NCI-H187 treated with DMSO at 0.1 percent for 48 hours (cell line): ENCODE results near the gene RNF213.
"Not testable (repeated sequence)": the region's sequence is repeated elsewhere in the genome, so short reads cannot be mapped to it uniquely, and the experiment has no call there.

Source experiments
- DNase-seq: peaks from one replicate; lab custom pipeline; 2025; lab: John Stamatoyannopoulos, UW

RNF213 gene

GRCh38 chr17:80252871-80253270 is 7.8 kb upstream of the RNF213 start:
- DNase-seq: no peak

DNA sequence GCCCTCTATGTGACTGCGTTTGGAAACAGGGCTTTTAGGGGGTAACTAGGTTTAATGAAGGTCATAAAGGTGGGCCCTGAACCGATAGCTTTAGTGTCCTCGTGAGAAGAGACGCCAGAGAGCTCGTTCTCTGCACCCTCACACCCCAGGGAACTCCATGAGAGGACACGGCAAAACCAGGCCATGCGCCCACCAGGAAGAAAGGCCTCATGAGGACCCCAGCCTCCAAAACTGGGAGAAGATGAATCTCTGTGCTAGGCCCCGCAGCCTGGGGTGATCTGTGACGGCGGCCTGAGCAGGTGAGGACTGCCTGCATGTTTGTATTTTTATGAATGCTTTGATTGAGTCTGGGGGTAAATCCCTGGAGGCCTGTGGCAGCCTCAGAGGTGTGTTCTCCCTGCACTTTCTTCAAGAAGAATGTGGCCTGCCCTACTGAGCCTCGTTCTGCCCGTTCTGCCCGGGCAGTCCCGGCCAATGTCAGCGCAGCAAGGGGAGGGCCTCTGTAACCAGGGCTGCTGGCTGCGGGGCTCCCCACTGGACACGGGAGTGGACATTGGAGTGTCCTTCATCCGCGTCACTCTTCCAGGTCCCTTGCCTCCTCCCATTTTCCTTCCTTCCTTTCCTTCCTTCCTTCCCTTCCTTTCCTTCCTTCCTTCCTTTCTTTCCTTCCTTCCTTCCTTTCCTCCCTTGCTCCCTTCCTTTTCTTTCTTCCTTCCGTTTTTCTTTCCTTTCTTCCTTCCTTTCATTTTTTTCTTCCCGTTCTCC is 6.8 kb upstream of the RNF213 start:
- DNase-seq: no peak

DNA sequence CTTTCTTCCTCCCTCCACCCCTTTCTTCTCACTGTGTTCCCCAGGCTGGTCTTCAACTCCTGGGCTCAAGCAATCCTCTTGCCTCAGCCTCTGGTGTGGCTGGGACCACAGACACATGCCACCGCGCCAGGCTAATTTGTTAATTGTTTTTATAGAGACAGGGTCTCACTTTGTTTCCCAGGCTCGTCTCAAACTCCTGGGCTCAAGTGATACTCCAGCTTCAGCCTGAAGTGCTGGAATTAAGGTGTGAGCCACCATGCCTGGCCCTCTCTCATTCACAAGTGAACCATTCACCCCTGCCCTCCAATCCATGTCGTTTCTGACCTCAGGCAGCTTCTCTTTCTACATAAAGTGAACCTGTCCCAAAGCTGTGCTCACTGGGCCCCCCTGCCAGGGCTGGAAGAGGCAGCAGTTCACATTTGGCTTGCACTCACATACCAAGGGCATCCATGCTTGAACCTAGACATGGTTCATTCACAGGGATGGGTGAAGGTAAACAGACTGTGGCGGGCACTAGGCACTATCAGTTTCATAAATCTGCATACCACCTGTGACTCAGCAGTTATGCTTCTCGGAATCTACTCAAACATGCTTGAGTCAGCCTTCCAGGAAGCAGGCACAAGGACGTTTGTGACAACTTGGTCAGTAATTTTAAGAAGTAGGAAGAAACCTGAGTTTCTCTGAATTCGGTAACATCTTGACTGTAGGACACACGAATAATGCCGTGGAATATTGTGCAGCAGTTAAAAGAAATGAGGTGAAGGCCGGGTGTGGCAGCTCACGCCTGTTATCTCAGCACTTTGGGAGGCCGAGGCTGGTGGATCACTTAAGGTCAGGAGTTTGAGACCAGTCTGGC is 6.0 kb upstream of the RNF213 start:
- DNase-seq: no peak

DNA sequence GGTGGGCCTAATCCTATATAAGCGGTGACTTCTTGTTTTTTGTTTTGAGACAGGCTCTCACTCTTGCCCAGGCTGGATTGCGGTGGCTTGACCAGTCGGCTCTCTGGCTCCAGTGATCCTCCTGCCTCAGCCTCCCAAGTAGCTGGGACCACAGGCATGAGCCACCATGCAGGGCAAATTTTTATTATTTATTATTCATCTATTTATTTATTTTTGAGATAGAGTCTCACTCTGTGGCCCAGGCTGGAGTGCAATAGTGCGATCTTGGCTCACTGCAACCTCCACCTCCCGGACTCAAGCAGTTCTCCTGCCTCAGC is 4.7 kb upstream of the RNF213 start:
- DNase-seq: no peak

DNA sequence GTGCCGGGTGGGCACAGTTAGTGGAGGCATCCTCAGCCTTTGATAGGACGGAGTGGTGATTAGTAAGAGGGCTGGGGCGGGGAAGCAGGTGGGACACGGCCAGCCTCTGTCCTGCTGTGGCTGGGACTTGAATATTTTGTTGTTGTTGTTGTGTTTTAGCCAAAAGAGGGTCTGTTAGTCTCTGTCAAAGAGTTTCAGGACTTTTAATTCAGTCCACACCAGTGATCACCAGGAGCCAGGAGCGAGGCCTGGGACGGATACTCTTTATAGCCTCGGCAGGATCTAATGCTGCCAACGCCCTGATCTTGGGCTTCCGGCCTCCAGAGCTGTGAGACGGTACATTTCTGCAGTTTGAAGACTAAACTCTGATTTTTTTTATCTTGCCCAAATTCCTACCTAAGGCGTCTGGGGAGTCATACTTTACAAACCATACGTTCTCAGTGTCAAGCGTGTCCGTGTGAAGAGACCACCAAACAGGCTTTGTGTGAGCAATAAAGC is 2.9 kb upstream of the RNF213 start:
- DNase-seq: no peak

- not testable (repeated sequence) for DNase-seq
Observed at GRCh38 chr17:80258296-80258695, 2.4 kb upstream of the RNF213 start.

- DNase-seq: no peak
Observed at GRCh38 chr17:80259457-80260068, 1.1 kb upstream of the RNF213 start.

GRCh38 chr17:80260069-80260535 is 550 bp upstream of the RNF213 start:
- no peak for DNase-seq

DNA sequence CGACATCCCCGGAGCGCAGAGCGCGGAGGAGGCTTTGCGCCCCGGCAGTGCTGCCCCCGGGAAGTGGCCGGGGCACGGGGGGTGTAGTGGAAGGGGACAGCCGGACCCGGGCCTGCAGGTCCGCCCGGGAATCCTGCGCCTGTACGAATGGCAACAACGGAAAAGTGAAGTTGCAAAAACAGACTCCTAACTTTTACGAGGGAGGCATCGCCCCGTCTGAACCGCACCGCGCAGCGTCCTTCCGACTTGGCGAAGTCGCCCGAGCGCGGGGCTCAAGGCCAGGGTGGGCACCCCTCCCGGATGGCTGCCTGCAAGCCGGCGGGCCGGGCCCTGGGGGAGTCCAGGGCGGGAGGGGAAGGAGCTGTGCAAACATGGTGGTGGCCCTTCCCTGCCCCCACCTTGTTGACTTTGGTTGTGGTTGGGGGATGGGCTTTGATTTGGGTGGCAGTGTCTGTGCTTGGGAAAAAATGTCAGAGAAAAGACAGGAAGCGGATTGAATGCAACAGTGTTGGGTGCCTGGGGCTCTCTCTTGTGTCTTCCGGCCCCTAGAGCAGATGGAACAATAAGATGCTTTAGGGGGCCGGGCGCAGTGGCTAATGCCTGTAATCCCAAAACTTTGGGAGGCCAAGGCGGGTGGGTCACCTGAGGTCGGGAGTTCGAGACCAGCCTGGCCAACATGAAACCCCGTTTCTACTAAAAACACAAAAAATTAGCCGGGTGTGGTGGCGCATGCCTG is 675 bp downstream of the RNF213 start:
- no peak for DNase-seq

DNA sequence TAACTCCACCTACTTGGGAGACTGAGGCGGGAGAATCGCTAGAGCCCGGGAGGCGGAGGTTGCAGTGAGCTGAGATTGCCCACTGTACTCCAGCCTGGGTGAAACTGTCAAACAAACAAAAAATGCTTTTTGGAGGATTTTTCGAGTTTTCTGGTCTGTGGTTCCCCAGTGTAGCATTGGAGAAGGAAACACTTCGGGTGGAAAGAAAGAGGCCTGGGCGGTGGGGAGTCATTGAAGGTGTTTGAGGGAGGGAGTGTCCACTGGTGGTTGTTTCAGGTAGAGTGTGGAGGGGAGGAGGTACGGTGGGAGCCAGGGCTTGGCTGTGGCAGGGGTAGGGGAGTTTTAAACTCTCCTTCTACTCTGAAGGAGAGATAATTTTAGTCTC is 1.2 kb downstream of the RNF213 start:
- DNase-seq: no peak

DNA sequence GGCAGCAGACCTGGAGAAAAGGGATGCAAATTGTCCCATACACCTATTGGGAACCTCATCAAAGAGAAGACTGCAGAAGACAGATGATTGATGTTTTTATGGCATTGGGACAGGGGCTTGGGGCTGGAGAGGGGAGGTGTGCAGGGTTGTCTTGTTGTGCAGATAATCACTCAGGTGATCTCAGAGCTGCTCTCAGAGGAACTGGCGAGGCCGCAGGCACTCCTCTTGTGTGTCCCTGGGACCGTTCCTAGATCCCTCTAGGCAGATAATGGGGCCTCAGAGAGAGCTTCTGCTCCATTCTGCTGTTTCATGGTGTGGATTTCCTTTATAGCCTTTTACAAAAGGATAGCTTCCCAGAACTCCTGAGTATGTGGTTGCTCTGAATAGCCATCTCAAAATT is 1.6 kb downstream of the RNF213 start:
- no peak for DNase-seq

DNA sequence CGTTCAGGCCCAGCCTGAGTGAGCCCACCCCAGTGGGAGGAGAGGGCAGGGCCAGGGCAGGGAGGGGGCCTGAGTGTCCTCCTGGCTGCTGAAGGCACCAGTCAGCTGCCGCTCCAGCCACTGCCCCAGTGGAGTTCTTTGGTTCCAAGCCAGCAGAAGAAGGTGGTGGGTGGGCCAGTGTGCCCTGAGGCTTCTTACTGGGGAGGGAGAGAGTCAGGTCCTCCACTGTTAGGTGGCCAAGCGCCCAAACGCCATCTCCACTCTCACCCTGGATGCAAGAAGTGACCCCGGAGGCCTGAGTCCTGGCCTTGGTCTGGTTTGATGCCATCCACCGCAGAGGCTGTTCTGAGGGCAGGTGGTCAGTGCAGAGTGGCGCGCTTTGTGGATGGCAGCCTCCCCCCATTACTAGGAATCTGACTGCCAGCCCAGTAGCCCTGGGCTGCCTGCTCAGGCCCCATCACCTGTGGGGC is 2.2 kb downstream of the RNF213 start:
- no peak for DNase-seq

DNA sequence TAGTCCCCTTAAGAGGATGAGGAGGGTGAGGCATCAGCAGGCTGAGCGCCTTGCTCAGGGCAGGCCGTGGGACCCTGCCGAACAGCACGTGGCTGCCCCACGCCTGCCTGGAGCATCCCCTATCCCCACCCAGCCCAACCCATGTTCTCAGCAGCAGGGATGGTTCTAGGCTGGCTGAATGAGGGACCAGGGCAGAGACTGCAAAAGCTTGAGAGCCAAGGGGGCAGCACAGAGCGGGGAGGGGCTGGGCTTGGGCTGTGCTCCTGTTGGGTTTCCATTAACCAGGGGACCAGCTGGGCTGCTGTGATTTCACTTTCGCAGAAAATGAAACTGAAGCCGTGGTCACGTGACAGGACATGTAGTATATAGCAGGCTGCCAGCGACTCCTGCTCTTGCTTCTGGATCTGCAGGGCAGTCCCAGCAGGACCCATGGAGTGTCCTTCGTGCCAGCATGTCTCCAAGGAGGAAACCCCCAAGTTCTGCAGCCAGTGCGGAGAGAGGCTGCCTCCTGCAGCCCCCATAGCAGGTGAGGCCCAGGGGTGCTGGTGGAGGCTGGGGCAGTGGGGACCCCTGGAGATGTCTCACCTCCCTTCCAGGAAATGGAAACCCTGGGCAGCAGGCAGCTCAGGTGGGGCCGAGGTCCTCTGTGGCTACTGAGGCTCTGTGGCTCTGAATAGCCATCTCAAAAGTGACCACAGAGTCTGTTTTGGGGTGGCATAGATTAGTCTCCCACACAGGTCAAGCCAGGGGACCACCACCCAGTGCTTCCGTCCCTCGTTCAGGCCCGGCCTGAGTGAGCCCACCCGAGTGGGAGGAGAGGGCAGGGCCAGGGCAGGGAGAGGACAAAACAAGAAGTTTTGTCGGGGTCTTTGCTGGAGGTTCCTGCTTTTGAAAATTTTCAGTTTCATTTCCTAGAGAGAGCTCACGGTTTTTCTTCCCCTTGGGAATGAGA is 2.9 kb downstream of the RNF213 start:
- peak; percentile 43 for DNase-seq

GRCh38 chr17:80264205-80265075 is 3.8 kb downstream of the RNF213 start:
- no peak for DNase-seq

DNA sequence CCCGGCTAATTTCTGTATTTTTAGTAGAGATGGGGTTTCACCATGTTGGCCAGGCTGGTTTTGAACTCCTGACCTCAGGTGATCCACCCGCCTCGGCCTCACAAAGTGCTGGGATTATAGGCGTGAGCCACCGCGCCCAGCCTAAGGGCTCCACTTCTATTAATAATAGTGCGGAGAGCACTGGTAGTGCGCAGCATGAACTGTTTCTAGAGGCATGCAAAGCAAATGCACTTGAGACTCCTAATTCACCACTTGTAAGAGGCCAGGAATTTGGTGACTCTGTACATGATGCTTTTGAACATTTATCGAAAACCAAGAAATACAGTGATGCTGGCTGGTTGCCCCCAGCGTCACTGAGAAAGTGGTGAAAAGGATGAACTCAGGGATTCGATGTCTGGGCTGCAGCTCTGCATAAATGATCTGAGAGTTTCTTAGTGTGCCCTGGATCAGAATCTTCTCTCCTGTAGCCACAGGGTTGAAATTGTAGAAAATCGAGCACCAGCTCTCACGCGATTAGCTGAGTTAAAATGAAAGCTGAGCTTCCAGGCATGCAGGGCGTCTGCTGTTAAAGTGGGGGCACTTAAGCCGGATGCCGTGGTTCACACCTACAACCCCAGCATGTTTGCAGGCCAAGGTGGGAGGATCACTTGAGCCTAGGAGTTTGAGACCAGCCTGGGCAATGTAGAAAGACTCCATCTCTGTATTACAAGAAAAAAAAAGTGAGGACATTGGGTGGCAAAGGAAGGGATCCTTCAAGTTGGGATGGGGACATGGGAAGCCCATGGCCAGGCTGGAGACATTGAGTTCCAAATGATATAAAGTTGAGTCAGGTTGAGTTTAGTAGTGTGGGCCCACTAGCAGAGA is 4.8 kb downstream of the RNF213 start:
- no peak for DNase-seq

DNA sequence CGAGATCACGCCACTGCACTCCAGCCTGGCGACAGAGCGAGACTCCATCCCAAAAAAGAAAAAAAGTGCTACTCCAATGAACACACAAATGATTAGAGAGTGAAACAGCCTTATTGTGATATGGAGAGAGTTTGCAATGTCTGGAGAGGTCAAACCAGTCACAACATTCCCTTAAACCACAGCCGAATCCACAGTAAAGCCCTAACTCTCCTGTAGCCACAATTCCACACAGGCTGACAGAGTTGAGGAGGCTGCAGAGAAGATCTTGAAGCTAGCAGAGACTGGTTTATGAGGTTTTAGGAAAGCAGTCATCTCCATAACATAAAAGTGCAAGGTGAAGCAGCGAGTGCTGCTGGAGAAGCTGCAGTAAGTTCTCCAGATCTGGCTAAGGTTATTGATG is 6.7 kb downstream of the RNF213 start:
- DNase-seq: no peak

- DNase-seq: no peak
Observed at GRCh38 chr17:80268427-80268826, 7.8 kb downstream of the RNF213 start.

GRCh38 chr17:80269405-80269807 is 8.8 kb downstream of the RNF213 start:
- no peak for DNase-seq

- DNase-seq: no peak
Observed at GRCh38 chr17:80270104-80270503, 9.5 kb downstream of the RNF213 start.
